GM21360 (cell line): ENCODE results near the gene UGT1A10.
"Not testable (repeated sequence)": the region's sequence is repeated elsewhere in the genome, so short reads cannot be mapped to it uniquely, and the experiment has no call there.

ENCODE experiments used
- ATAC-seq: cut with Tn5 transposase; IDR thresholded peaks from one replicate; pipeline ENCODE4 v1.9.1; 2021; ENCODE audit warnings: mild to moderate bottlenecking, moderate library complexity; ENCODE audit not compliant: unreplicated experiment

Gene UGT1A10

DNA sequence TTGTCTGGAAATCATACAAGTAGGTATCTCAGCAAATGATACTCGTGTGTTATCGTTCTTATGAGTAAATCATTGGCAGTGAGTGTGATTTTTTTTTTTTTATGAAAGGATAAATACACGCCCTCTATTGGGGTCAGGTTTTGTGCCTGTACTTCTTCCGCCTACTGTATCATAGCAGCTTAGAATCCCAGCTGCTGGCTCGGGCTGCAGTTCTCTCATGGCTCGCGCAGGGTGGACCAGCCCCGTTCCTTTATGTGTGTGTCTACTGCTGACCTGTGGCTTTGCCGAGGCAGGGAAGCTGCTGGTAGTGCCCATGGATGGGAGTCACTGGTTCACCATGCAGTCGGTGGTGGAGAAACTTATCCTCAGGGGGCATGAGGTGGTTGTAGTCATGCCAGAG lies at the start of gene UGT1A10:
Gene UGT1A10 (plus strand): TSS at position 143 of the 400 bp plus-strand sequence. CDS start 75 bp downstream, at position 218.
- not testable (repeated sequence) for ATAC-seq

DNA sequence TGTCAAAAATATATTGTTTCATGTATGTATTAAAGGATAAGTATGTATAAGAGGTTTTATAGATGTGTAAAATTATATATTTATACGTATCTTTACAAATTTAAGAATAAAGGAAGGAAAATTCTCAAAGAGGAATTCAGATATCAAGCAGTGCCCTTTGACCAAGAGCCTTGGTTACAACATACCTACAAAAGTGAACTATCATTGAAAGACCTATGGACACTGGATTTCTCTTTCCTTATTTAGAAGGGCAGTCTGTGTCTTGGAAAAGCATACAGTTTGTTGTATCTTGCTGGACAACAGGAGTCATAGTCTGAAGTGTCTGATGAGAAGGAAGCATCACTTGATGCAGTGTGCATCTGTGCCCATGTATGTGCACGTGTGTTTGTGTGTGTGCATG lies 47.8 kb upstream of the UGT1A10 start:
- no peak for ATAC-seq

DNA sequence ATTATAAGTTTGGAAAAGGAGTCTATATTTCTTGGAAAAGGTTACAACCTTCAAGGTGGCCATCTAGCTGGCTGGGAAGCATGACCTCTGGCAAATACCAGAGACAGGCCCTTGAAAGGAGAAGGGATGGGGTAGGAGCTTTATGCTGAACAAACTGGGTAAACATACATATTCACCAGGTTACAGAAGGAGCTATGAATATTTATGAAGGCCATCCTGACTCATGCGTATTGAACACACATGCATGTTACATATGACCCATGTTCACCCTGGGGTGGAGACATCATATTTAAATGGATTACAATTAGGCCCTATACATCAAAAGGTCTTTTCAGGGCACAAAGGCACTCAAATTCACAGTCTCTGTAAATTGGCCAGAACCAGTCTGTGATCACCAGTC lies 43.5 kb upstream of the UGT1A10 start:
- not testable (repeated sequence) for ATAC-seq

DNA sequence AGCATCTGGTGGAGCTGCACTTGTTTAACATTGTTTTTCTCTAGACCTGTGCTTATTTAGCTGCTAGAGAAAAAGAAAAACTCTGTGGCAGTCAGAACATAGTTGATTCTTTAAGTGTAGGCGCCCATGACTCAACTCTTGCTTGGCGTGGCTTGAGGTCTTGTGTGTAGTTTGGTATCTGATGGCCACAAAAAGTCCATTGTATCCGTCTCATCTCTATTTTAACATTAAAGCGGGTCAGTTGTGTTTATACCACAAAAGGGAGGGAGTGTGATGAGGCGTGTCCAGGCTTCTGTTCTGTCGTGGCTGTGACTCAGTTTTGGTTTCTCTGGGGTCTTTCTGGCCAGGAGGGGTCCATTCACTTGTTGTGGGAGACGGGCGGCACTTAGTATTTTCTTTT lies 43.0 kb upstream of the UGT1A10 start:
- ATAC-seq, result no peak

DNA sequence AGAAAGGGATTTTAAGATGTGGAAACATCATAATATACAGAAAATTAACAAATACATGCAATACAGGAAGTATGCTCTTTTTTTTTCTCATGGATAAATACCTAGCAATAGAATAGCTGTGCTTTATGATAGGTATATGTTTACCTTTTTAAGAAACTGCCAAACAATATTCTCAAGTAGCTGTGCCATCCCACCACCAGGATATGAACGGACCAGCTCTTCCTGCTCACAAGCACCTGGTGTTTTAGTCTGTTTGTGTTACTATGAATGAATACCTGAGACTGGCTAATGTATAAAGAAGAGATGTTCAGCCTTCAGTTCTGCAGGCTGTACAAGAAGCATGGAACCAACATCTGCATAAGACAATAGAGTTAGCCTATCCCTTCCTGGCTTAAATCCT lies 38.7 kb upstream of the UGT1A10 start:
- ATAC-seq, result no peak

DNA sequence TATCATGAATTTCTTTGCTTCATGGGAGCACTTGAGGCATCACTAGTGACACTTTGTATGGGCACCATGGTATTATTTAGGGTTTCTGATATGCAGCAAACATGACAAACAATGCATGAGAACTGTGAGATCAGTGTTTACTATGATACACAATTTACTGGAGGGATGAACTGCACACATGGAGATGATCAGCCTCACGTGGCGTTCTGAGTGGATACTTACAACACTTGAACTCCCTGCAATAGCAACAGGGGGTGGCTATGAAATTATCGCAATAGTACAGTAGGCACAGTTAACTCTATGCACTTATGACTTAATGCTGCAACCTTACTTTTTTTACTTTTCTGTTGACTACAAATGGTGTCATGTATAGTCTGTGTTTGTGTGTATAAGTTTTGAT lies 37.3 kb upstream of the UGT1A10 start:
- no peak for ATAC-seq

DNA sequence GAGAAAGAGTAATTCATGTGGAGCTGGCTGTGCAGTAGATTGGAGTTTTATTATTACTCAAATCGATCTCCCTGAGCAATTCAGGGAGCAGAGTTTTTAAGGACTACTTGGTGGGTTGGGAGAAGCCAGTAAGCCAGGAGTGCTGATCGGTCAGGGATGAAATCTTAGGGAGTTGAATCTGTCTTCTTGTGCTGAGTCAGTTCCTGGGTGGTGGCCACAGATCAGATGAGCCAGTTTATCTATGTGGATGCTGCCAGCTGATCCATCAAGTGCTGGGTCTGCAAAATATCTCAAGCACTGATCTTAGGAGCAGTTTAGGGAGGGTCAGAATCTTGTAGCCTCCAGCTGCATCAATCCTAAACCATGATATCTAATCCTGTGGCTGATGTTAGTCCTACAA lies 35.9 kb upstream of the UGT1A10 start:
- ATAC-seq, result no peak

DNA sequence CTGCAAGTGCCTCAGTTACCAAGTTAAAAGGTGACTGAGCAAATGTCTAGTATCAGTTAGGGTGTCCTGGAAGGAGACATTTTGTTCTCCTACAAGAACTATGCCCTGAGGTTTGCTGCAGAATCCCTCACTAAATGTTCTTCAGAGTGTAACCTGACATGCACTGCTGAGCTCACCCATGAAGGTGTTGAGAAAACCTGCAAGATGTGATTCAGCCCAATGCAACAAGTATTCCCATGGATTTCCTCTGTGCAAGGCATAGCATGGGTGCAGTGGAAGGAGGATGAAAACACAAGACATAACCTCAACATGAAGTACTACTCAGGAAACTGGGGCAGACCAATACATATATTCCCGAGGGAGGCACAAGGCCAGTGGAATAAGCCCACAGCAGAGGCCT lies 34.2 kb upstream of the UGT1A10 start:
- no peak for ATAC-seq

DNA sequence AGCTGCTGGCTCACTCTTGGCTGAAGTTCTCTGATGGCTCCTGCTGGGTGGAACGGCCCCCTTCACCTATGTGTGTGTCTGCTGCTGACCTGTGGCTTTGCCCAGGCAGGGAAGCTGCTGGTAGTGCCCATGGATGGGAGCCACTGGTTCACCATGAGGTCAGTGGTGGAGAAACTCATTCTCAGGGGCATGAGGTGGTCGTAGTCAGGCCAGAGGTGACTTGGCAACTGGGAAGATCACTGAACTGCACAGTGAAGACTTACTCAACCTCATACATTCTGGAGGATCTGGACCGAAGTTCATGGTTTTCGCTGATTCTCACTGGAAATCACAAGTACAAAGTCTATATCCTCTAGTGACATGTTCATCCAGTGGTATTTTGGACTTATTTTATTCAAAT lies 32.7 kb upstream of the UGT1A10 start:
- ATAC-seq, result no peak

DNA sequence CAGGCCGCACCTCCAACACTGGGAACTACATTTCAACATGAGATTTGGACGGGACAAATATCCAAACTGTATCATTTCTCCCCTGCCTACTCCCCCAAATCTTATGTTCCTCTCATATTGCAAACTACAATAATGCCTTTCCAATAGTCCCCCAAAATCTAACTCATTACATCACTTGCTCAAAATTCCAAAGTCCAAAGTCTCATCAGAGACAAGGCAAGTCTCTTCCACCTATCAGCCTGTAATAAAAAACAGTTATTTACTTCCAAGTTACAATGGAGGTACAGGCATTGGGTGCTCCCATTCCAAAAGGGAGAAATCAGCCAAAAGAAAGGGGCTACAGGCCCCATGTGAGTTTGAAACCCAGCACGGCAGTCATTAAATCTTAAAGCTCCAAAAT lies 31.4 kb upstream of the UGT1A10 start:
- ATAC-seq, result no peak

DNA sequence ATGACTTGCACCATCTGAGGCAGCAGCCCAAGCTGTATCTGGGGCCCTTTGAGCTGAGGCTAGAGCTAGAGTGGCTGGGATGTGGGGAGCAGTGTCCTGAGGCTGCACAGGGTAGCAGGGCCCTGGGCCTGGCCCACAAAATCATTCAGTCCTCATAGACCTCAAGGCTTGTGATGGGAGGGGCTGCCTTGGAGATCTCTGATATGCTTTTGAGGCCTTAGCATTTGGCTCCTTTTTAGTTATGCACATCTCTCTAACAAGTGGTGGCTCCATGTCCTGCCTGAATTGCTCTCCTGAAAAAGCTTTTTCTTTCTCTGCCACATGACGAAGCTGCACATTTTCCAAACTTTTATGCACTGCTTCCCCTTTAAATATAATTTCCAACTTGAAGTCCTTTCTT lies 30.6 kb upstream of the UGT1A10 start:
- no peak for ATAC-seq

DNA sequence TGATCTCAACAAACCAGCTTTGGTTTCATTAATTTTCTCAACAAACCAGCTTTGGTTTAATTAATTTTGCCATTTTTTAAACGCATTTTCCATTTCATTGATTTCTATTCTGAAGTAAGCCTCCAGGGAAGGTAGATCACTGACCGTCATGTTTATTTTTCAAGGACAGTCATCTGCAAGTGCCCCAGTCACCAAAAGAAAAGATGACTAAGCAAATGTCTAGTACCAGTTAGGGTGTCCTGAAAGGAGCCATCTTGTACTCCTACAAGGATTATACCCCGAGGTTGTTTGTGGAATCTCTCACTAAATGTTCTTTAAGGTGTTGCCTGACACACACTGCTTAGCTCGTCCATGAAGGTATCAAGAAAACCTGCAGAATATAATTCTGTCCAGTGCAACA lies 25.0 kb upstream of the UGT1A10 start:
- no peak for ATAC-seq

DNA sequence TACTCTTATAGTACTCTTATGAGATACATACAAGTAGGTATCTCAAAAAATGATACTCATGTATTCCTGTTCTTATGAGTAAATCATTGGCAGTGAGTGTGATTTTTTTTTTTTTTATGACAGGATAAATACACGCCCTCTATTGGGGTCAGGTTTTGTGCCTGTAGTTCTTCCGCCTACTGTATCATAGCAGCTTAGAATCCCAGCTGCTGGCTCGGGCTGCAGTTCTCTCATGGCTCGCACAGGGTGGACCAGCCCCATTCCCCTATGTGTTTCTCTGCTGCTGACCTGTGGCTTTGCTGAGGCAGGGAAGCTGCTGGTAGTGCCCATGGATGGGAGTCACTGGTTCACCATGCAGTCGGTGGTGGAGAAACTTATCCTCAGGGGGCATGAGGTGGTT lies 18.8 kb upstream of the UGT1A10 start, which contains the start of gene UGT1A8:
Gene UGT1A8 (plus strand): TSS at position 158 of the 400 bp plus-strand sequence. CDS start 75 bp downstream, at position 233.
- not testable (repeated sequence) for ATAC-seq

DNA sequence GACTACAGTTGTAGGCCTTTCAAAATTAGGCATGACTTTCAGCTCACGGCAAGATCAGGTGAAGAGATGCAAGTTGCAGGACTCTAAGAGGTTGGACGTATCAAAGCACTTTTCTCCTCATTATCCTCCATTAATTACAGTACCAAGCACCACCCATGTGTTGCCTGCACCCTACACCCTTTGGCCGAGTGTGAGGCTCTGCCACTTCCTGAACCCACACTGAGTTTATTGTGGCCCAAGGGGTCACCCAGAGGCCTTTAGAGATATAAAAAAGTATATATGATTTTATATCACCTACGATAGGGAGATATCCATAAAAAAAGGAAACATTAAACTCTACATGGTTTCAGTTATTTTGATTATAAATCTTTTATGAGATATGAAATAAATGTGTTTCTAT lies 16.0 kb upstream of the UGT1A10 start:
- no peak for ATAC-seq

DNA sequence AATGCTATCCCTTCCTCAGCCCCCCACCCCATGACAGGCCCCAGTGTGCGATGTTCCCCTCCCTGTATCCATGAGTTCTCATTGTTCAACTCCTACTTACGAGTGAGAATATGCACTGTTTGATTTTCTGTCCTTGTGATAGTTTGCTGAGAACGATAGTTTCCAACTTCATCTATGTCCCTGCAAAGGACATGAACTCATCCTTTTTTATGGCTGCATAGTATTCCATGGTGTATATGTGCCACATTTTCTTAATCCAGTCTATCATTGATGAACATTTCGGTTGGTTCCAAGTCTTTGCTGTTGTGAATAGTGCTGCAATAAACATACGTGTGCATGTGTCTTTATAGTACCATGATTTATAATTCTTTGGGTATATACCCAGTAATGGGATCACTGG lies 14.4 kb upstream of the UGT1A10 start:
- not testable (repeated sequence) for ATAC-seq

DNA sequence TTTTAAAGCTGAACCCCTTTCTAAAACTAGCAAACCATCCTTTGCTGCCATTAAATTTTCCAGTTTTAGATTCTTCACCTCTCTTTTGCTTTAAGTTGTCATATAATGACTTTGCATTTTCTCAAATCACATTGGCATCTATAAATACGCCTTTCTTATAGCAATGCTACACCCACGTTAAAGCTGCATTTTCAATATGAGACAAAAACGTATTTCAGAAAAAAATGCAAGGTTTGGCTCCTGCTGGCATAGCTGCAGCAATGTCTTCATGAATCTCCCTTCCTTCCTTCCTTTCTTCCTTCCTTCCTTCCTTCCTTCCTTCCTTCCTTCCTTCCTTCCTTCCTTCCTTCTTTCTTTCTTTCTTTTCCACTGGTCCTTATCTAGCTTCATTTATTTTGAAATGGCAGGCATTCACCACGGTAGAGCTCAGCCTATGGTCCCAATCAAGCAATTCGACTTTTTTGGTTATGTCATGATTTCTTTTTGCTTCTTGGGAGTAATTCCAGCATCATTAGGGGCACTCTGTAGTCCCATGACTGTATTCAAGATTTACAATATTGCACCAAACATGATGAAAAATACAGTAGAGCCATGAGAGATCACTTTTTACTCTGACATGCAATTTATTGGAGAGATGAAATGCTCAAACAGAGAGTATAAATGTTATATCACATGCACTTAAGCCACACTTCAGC lies 8.8 kb upstream of the UGT1A10 start:
- ATAC-seq, result no peak

DNA sequence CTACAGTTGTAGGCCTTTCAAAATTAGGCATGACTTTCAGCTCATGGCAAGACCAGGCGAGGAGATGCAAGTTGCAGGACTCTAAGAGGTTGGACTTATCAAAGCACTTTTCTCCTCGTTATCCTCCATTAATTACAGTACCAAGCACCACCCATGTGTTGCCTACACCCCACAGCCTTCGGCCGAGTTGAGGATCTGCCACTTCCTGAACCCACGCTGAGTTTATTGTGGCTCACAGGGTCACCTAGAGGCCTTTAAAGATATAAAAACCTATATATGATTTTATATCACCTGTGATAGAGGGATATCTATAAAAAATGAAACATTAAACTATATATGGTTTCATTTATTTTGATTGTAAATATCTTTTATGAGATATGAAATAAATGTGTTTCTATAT lies 2.6 kb downstream of the UGT1A10 start:
- no peak for ATAC-seq

DNA sequence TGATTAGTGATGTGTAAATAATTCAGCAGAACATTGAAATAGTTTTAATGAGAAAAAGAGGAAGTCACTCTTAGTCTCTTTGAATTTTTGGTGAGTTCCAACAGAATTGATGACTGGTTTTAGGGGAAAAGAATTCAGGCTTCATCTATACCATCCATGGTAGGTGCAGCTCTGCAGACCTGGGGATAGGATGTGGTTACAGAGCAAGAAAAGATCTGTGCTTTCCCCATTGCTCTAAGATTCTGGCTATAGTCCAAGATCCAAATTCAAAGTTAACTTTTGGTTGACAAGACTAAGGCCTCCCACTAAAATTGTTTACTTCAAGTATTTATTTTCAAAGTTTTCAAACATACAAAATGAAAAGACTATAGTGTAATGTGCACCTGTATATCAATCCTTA lies 3.6 kb downstream of the UGT1A10 start:
- no peak for ATAC-seq

DNA sequence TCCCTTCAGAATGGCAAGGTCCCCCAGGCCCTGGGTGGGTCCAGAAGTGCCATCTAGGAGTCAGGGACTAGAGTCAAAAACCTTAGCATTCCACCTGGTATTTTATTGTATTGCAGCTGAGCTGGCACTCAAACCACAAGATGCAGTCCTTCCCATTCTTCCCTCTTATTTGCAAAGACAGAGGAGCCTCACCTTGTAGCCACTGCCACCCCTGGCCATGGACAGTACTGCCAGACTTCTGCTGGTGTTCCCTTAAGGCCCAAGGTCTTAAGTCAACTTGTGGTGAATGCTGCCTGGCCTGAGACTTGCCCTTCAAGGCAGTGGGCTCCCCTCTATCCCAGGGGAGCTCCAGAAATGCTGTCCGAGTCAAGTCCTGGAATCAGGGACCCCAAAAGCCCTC lies 6.9 kb downstream of the UGT1A10 start:
- no peak for ATAC-seq

DNA sequence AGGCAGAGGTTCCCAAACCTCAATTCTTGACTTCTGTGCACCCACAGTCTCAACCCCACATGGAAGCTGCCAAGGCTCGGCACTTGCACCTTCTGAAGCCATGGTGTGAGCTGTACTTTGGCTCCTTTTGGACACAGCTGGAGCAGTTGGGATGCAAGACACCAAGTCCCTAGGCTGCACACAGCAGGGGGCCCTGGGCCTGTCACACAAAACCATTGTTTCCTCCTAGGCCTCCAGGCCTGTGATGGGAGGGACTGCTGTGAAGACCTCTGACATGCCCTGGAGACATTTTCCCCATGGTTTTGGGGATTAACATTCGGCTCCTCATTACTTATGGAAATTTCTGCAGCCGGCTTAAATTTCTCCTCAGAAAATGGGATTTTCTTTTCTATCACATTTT lies 9.8 kb downstream of the UGT1A10 start:
- ATAC-seq, result not testable (repeated sequence)

DNA sequence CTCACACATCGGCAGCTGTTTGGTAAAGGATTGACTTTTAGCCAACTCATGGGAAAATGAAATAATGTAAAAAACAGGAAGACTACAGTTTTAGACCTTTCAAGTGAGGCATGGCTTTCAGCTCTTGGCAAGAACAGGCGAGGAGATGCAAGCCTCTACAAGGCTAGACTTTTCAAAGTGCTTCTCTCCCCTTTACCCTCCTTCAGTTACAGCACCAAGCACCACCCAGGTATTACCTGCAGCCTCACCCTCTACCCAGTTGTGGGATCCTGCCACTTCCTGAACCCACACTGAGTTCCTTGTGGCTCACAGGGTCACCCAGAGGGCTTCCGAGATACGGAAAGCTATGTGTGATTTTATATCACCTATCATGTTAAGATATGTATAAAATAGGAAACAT lies 14.7 kb downstream of the UGT1A10 start:
- ATAC-seq, result no peak

DNA sequence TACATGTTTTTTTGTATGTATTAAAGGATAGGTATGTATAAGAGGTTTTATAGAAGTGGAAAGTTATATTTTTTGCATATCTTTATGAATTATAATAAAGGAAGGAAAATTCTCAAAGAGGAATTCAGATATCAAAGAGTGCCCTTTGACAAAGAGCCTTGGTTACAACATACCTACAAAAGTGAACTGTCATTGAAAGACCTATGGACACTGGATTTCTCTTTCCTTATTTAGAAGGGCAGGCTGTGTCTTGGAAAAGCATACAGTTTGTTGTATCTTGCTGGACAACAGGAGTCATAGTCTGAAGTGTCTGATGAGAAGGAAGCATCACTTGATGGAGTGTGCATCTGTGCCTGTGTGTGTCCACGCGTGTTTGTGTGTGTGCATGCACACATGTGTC lies 15.2 kb downstream of the UGT1A10 start:
- ATAC-seq, result no peak

DNA sequence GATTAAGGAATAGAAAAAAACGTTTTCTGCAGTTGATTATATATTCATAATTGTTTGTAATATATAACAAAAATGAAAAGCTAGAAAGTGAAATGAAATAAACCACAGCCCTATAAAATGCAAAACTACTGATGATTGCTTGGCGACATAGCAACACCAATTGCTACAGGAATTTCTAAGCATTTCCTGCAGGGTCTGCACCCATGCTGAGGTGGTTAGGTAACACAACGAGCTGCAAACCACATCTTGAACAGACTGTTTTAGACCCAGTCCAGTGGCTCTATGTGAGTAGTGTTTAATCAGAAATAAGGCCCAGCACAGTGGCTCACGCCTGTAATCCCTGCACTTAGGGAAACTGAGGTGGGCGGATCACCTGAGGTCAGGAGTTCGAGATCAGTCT lies 18.3 kb downstream of the UGT1A10 start:
- ATAC-seq, result no peak
